Activated CD8-positive, alpha-beta memory T cell treated with anti-CD3 and anti-CD28 coated beads, Interleukin-2, amount 50 U/mL, for 48 hours (primary cell): ENCODE measurements around the gene GNB1.
"Not testable (repeated sequence)": the region's sequence is repeated elsewhere in the genome, so short reads cannot be mapped to it uniquely, and the experiment has no call there.

Experiments used
- DNase-seq: peaks from one replicate; pipeline ENCODE4 v3.0.0-alpha.2; 2020

Gene GNB1

DNA sequence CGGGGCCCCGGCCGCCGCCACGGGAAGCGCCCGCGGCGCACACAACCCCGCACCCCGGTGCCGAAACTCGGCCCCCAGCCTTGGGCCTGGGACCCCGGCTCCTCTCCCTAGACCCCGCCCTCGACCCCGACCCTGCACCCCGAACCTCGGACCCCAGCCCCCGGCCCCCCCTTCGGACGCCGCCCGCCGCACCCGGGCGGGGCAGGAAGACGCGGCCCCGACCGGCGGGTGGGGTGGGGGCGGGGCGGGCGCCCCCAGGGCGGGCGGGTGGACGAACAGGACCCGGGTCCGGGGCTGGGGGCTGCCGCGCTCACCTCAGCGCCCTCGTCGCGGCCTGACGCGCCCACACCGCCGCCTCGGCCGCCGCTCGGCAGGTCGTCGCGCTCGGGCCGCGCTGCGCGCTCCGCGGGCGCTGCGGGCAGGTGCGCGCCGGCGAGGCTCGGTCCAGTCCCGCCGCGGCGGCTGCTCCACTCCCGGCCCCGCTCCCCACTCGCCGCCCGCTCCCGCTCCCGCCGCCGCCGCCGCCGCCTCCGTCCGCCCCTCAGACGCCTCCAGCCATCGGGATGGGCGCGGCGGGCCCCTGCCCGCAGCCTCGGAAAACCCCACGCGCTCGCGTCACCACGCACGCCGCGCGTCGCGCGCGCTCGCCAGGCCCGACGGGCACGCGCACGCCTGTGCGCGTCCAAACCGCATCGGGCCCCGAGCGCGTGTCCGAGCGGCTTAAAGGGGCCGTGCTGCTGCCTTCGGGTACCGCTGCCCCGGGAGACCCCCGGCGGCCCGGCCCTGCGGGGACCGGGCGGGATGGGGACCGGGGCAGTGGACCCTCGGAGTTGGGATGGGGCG lies at the start of gene GNB1:
GNB1 (minus strand) TSS at position 582 of the 843 bp plus-strand sequence. CDS start 65,634 bp downstream, outside the sequence.
- DNase-seq = peak; percentile 96

- DNase-seq = no peak
These were observed 49.2 kb upstream of the GNB1 start for GRCh38 chr1:1940123-1940425.

GRCh38 chr1:1939296-1940122 lies 48.6 kb upstream of the GNB1 start:
- no peak for DNase-seq

DNA sequence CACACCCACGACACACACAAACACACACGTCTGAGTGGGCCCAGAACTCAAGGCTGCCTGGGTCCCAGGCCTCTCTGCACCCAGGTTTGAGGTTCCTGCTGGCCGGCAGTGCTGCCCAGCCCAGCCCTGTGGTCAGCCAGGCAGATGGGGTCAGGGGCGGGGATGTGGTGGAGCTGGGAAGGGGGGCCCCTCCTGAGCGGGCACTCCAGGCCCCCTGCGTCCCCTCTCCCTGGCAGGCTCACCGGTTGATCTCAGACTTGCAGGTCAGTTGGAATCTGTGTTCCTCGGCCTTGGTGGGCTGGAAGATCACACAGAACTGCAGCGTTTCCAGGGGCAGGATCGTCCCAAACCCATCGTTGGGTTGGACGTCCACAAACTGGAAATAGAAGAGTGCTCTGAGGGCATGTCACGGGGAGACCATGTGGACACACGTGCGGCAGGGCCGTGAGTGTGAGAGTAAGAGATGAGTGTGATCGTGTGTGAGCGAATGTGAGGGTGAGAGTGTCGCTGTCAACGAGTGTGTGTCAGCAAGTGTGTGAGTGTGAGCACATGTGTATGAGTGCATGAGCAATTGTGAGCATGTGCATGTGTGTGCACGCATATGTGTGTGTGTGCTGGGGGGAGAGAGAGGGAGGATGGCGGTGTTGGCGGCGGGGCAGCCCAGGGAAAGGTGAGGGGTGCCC lies 47.9 kb upstream of the GNB1 start:
- no peak for DNase-seq

GRCh38 chr1:1938276-1938573 lies 47.3 kb upstream of the GNB1 start:
- DNase-seq = no peak

- DNase-seq = no peak
These were observed 46.8 kb upstream of the GNB1 start for GRCh38 chr1:1937549-1938275.

GRCh38 chr1:1937061-1937460 lies 46.2 kb upstream of the GNB1 start:
- no peak for DNase-seq

GRCh38 chr1:1934848-1935247 lies 44.0 kb upstream of the GNB1 start:
- DNase-seq = not testable (repeated sequence)

- no peak for DNase-seq
These were observed 39.0 kb upstream of the GNB1 start for GRCh38 chr1:1929639-1930545.

- no peak for DNase-seq
These were observed 38.3 kb upstream of the GNB1 start for GRCh38 chr1:1929102-1929638.

DNA sequence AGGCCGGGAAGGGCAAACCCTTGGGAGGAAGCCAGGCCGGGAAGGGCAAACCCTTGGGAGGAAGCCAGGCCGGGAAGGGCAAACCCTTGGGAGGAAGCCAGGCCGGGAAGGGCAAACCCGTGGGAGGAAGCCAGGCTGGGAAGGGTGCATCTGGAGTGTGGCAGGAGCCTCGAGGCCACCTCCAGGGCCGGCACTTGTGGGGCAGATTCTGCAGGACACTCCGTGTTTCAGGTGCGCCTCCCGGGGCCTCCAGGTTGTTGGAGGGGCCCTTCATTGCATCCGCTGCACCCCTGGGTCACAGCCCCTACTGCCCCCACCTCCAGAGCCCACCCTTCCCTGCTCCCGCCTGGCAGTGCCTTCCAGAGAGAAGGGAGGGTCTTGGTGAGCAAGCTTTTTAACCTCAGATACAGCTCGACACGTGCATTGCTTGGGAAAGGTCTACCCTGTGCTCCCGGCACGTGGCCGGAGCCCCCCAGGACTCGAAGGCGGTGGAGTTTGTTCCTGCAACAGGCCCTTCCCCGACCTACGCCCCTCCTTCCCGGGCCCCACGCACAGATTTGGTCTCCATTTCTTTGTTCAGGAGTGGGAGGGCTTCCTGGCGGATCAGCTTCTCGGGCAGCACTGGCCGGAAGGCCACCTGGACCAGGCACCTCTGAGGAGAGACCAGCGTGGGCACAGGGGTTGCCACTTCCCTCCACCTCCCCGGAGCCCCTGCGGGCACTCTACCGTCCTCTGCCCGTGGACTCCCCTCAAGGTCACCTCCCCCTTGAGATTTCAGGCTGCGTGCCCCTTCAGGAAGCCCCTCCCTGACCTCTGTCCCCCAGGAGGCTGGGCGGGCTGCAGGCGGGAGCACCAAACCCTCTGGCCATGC lies 37.6 kb upstream of the GNB1 start:
- DNase-seq = no peak

GRCh38 chr1:1927751-1928150 lies 36.9 kb upstream of the GNB1 start:
- DNase-seq = no peak

DNA sequence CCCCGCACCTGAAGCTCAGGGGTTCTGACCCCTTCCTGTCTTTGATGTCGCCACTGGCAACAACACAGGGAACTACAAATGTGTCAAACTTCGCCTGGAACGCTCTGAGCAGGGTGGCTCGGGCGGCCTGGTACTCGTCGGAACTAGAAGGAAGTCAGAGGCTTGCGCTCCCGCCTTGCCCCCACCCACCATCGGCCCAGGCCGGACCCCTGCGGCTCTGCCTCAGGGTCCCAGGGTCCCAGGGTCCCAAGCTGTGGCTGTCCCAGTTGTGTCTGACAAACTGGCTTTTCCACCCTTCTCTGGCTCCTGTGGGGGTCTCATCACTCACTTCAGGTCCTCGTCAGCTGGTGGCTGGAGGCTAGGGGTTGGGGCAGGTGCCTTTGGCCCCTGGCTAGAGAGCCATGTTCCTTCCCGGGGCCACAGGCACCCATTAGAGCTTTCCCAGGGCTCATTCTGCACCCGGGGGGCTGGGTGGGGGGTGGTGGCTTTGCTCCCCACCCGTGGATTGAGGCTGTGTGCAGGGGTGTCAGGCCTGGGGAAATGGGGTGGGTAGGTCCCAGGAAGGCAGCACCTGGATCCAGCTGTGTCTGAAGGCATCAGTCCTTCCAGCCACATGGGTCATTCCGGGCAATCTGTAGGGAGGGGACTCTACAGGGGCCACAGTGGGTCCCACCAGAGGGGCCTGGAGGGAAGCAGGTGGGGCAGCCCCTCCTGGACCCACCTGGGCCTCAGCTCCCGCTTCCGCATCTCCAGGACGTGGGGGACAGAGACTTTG lies 36.2 kb upstream of the GNB1 start:
- no peak for DNase-seq

DNA sequence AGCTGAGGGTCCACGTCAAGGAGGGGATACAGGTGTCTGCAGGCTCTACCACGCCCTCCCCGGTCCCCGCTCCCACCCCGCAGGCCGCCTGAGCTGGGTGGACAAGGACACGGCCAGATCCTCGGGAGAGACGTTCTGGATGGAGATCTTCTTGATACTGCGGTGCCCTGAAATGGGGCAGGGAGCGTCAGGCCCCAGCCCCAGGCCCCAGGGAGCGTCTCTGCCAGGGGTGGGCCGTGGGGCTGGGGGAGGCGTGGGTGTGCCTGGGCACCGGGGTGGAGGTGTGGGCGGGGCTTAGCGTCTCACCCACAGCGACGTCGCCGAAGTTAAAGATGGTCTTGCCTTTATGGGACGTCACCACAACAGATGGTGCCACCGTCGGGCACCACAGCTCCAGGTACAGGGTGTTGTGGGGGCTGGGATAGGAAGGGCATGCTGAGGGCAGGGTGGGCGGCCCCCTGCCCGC lies 35.5 kb upstream of the GNB1 start:
- no peak for DNase-seq

- no peak for DNase-seq
These were observed 34.8 kb upstream of the GNB1 start for GRCh38 chr1:1925437-1926345.

GRCh38 chr1:1924849-1925248 lies 34.0 kb upstream of the GNB1 start:
- no peak for DNase-seq

- DNase-seq = no peak
These were observed 33.5 kb upstream of the GNB1 start for GRCh38 chr1:1924386-1924785.

DNA sequence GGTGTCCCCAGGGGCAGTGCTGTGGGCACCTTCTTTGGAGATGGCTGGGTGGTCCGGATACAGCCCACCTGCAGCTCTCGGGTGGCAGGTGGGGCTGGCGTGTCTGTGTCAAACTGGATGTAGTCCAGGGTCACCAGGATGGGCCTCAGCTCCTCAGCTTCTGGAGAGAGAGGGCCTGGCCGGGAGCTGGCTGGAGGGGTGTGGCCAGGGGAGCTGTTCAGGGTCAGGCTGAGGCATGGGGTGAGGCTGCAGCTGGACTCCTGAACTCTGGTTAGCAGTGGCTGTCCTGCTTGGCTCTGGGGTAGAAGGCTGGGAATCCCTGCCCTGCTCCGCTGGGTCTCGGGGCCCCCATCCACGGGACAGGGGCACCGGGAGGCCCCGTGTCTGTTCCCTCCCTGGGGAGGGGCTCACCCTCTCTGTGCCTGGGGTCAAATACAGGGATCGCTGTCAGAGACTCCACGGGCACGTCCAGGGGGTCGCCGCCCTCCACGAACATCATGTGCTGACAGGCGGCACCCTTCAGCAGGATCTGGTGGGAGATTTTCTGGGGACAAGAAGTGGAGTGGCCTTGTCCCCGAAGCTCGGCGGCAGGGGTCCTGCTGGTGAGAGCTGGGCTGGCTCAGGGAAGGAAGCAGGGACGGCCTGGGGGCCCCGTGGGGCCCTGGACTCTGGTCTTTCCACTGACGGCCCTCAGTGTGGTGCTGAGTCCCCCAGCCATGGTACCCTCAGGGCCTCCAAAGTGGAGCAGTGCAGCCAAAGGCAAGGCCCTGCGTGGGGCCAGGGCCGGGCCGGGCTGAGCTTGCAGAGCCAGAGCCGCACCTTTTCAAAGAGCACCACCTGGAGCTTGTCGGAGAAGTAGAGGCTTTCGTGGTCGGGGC lies 32.3 kb upstream of the GNB1 start:
- no peak for DNase-seq
